Dermis microvascular lymphatic vessel endothelial cell (primary cell): Measurements from ENCODE around the gene CDKL2. TPM values are rescaled to one million over a fixed set of nuclear protein-coding genes. Genes with fewer than 3 reads are reported as not detected.
"Not testable (repeated sequence)": the region's sequence is repeated elsewhere in the genome, so short reads cannot be mapped to it uniquely, and the experiment has no call there.

ENCODE experiments used
- DNase-seq, 2 donors: peaks; one replicate each; pipeline versions ENCODE4 v3.0.0 to v3.0.0-alpha.2; 2010; ENCODE audit warnings: low read depth in 2 of 2
- total RNA-seq: library from RNA; depleted of rRNA; stranded (reverse); fragments of >200 nt; gene quantifications from 2 replicates; pipeline ENCODE4 v1.2.1, GENCODE V29; 2014

CDKL2 gene
- 0.13 TPM in 2 replicates for total RNA-seq

DNA sequence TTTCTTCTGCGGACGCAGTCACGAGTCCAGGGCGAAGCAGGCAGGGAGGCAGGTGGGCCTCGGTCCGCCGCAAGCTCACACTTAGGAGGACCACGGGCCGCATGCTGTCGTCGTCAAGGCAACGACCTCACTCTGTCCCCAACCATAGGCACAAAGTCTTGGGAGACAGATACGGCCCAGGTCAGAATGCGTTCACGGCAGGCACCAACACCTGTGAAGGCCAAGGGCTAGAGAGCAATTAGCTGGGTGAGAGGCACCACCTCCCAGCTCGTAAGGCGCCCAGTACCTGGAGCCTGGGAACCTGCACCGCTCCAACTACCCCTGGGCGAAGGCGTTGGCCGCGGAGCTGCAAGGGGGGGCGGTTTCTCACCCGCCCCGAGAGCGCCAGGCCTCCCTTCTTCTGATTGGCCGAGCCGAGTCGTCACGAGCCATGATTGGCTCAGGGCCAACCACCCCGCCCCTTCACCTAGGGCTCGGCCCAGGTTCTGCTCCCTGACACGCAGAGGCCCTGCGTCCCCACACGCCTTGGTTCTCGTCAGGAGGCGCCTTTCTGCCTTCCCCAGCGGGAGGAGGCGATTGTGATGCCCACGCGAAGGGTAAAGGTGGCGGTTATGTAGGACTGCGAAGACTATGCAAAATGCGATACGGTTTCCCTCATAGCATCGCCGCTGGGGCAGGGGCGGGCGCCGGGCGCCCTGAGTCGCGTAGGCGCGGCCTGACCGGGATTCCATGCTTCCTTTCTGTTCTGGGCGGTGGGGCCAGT lies at the start of gene CDKL2:
Gene CDKL2 (minus strand): TSS at position 355 of the 763 bp plus-strand sequence. CDS start 4,540 bp downstream, outside the sequence.
- peak; percentile 23 to 72 for DNase-seq

- DNase-seq = no peak
Observed at GRCh38 chr4:75678965-75679364, 48.6 kb upstream of the CDKL2 start.

DNA sequence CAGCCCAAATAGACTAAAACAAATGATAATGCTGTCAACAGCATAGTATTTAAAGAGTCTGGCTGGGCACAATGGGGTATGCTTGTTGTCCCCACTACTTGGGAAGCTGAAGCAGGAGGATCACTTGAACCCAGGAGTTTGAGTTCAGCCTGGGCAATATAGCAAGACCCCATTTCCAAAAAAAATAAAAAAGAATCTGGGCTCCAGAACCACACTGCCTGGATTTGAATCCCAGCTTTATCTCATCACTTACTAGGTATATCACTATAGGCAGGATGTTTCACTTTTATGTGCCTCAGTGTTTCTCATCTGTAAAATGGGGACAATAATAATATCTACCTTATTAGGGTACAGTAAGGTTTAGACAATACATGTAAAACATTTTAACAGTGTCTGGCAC lies 48.1 kb upstream of the CDKL2 start:
- DNase-seq = no peak

DNA sequence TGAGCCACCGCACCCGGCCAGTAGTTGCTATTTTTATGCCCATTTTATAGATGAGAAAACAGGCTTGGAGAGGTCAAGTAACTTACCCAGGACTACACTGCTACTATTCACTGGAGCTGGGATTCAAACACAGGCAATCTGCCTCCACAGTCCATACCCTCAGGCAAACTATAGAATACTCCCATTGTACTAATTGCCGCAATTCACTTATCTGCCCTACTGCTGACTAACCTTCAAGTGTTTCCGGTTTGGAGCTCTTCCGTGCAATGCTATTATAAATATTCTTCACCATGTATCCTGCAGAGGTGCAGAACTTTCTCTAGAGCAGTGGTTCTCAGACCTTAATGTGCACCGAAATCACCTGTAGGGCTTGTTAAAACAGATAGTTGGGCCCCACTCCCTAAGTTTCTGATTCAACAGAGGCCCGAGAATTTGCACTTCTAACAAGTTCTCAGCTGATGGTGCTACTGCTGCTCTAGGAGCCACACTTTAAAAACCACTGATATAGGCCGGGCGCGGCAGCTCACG lies 44.7 kb upstream of the CDKL2 start:
- DNase-seq = no peak

- peak in 1 of 2 donors; percentile 2 for DNase-seq
Observed at GRCh38 chr4:75673959-75674328, 43.6 kb upstream of the CDKL2 start.

DNA sequence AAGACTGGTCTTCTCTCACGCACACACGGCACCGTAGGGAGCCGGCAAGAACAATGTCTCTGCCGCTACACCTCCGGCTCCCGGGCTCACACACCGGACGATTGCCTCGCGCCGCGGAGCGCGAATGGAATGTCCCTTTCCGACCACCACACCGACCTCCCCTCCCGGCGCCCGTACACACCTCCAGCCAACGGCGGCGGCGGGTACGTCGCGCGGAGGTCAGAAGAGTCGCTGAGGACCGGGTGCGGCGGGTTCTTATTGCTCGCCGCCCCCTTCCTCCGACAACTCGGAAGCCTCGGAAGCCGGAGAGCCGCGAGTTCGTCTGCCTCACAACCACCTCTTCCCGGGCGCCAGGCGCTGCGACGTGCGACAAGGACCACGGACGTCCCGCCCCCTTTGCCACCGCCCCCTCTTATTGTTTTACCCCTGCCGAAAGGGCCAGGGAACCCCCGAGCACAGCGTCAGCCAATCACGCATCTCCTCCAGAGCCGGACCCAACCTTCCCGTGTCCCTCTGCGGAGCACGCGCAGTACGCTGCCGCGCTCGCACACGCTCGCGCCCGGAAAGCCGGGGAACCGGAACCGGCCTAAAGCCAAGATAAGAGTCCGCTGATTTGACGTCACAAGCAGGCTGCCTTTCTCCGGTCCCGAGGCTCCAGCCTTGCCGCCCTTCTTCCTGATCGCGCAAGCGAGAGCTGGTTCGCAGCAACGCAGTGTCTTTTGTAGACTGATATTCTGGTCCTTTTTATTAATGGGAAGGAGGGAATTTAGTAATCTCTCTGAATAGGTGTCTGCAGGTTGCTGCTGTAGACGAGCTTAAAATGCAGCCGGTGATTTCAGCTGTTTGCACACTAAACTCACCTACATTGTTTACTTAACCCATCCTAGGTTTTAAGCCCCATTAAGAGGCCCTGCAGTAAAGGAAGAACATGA lies 43.0 kb upstream of the CDKL2 start, which contains the start of gene G3BP2:
Gene G3BP2 (minus strand): TSS at position 385 of the 932 bp plus-strand sequence. CDS start 11,386 bp downstream, outside the sequence.
- DNase-seq = peak; percentile 96 to 99

DNA sequence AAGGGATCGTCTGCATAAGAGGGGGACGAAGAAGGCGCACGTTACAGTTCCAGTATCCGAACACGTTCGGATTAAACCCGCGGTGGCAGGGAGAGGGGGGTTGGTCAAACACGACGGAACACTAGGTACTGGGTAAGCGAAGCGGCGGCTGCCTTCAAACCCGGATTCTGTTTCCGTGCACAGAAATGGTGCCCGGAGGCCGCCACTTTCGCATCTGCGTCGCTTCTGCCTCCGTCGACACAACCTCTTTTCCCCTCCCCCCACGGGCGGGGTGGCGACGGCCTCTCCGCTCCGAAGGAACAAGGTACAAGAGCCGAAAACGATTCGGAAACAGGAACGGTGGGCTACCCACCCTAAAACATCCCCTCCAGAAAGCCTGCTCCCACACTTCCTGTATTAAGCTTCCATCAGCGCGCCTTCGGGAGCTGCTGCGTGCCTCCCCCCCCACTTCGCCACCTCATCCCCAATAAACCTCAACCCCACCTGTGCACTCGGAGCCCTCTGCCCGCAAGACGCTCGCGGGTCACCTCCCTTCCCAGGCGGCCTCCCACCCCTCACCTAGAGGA lies 42.2 kb upstream of the CDKL2 start:
- DNase-seq = peak; percentile 9 to 56

- peak in 1 of 2 donors; percentile 7 for DNase-seq
Observed at GRCh38 chr4:75671802-75672421, 41.6 kb upstream of the CDKL2 start.

DNA sequence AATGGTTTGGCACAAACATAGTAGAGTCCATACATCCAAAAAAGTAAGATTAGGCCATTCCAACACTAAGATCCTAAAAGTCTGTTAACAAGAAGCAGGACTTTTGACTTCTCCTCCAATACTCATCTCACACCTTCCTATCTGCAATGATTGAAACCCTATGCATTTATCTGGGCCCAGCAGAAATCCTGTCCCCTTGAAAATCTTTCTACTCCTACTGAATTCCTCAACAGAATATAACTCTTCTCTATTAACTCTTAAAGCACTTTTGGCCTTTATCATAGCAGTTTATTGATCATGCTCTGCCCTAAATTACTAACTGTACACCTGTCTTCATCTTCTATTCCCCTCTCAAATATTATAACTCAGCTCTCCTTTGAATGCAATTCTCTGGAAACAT lies 38.3 kb upstream of the CDKL2 start:
- no peak for DNase-seq

- DNase-seq = not testable (repeated sequence)
Observed at GRCh38 chr4:75667636-75668035, 37.3 kb upstream of the CDKL2 start.

DNA sequence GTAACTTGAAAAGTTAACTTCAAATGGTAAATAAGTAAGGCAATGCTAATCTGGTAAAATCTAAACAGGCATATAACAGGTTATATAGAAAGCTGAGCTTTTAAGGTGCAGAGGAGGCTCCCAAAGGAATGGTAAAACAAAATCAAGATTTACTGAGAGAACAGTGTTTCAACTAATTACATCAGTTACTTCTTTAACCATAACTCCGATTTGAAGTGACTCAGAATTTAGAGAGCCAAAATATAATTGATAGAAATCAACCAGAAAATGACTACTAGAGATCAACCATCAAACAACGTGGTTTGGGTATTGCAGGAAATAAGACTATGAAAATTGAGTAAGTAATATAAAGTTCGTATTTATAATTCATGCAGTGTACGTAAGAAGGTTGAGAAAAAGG lies 36.0 kb upstream of the CDKL2 start:
- no peak for DNase-seq

- DNase-seq = not testable (repeated sequence)
Observed at GRCh38 chr4:75664604-75665003, 34.3 kb upstream of the CDKL2 start.

GRCh38 chr4:75662626-75663025 lies 32.3 kb upstream of the CDKL2 start:
- no peak for DNase-seq

- DNase-seq = no peak
Observed at GRCh38 chr4:75660491-75660890, 30.2 kb upstream of the CDKL2 start.

GRCh38 chr4:75659512-75660031 lies 29.2 kb upstream of the CDKL2 start:
- no peak for DNase-seq

- peak in 1 of 2 donors; percentile 25 for DNase-seq
Observed at GRCh38 chr4:75658876-75659275, 28.5 kb upstream of the CDKL2 start.

DNA sequence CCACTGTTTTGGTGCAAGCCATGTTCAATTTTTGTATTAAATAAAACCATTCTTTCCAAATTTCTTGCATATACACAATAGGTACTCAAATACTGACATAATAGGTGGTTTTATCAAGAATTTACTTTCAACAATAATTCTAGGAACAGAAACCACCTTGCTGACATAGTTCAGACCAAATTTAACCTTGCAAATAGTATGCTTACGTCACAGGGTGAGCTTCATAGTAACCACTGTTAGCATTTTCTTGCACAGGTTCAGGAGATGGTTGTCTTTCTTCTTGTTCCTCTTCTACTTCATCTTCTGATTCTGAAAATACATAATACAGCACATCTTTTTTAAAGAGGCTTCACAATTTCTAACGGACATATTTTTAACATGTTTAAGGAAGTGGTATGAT lies 25.2 kb upstream of the CDKL2 start:
- DNase-seq = no peak

- no peak for DNase-seq
Observed at GRCh38 chr4:75654905-75655304, 24.6 kb upstream of the CDKL2 start.

GRCh38 chr4:75653845-75654503 lies 23.6 kb upstream of the CDKL2 start:
- peak; percentile 40 to 66 for DNase-seq

GRCh38 chr4:75644095-75644494 lies 13.8 kb upstream of the CDKL2 start:
- DNase-seq = no peak
